NB4 (cell line): ENCODE data around the gene MYOM1.

ENCODE experiments used
- MYC ChIP-seq: IDR thresholded peaks from 2 replicates; pipeline ENCODE4 v1.6.1; 2011; ENCODE audit warnings: low read depth, low read length
- POLR2A ChIP-seq: IDR thresholded peaks from 2 replicates; pipeline ENCODE4 v1.6.1; 2011; ENCODE audit warnings: mild to moderate bottlenecking; ENCODE audit not compliant: insufficient read length; ENCODE audit errors: extremely low read depth
- TF ChIP-seq, protein P1 (sequence below): IDR thresholded peaks from one replicate; pipeline ENCODE4 v1.5.1; 2012; ENCODE audit warnings: low read depth, low read length
- TF ChIP-seq, protein P2 (sequence below): IDR thresholded peaks from 2 replicates; pipeline ENCODE4 v1.6.1; 2011; ENCODE audit warnings: low read depth, low read length

DNA sequence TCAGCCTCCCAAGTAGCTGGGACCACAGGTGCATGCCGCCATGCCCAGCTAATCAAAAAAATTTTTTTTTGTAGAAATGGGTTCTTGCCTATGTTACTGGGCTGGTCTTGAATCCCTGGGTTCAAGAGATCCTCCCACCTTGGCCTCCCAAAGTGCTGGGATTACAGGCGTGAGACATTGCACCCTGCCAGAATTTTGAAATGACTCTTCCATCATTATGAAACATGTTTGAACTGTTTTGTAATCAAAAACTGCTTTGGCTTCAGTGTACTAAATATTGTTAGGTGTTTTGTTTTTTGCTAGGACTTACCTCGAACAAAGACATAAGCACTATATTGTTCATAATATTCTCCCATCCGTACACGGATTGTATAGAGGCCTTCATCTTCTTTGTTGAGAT is 55.8 kb downstream of the MYOM1 start:
- TF ChIP-seq, protein P1, sequence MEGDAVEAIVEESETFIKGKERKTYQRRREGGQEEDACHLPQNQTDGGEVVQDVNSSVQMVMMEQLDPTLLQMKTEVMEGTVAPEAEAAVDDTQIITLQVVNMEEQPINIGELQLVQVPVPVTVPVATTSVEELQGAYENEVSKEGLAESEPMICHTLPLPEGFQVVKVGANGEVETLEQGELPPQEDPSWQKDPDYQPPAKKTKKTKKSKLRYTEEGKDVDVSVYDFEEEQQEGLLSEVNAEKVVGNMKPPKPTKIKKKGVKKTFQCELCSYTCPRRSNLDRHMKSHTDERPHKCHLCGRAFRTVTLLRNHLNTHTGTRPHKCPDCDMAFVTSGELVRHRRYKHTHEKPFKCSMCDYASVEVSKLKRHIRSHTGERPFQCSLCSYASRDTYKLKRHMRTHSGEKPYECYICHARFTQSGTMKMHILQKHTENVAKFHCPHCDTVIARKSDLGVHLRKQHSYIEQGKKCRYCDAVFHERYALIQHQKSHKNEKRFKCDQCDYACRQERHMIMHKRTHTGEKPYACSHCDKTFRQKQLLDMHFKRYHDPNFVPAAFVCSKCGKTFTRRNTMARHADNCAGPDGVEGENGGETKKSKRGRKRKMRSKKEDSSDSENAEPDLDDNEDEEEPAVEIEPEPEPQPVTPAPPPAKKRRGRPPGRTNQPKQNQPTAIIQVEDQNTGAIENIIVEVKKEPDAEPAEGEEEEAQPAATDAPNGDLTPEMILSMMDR = no peak
- TF ChIP-seq MYC (no peak), POLR2A (no peak)
- TF ChIP-seq, protein P2, sequence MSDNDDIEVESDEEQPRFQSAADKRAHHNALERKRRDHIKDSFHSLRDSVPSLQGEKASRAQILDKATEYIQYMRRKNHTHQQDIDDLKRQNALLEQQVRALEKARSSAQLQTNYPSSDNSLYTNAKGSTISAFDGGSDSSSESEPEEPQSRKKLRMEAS = no peak
